H1 (cell line): Measurements from ENCODE around the gene ZNF618.

Experiments used
- CBX8 ChIP-seq: fragments of 300-800, 300-1000 bp; sonication (generic); IDR thresholded peaks from 2 replicates; pipeline ENCODE4 v1.7.1; 2016; ENCODE audit warnings: low read depth, low read length, borderline replicate concordance
- CHD2 ChIP-seq: IDR thresholded peaks from 2 replicates; pipeline ENCODE4 v1.6.1; 2012; ENCODE audit warnings: low read length, improper control_type of control experiment
- EGR1 ChIP-seq: IDR thresholded peaks from 2 replicates; pipeline ENCODE4 v1.6.1; 2011; ENCODE audit warnings: low read depth, low read length, borderline replicate concordance
- EZH2 ChIP-seq: fragments of 200-600 bp; sonication (generic); IDR thresholded peaks from 2 replicates; pipeline ENCODE4 v1.7.1; 2012; ENCODE audit warnings: low read depth, mild to moderate bottlenecking, moderate library complexity, low read length, inconsistent platforms; ENCODE audit not compliant: severe bottlenecking
- KDM1A ChIP-seq: fragments of 200-600, 300-600 bp; sonication (generic); IDR thresholded peaks from 2 replicates; pipeline ENCODE4 v1.7.1; 2016; ENCODE audit warnings: mild to moderate bottlenecking, low read length, borderline replicate concordance
- POLR2A ChIP-seq, 2 experiments: IDR thresholded peaks; 1 replicate in 1 of 2; 2 replicates in 1 of 2; pipeline ENCODE4 v1.6.1; 2011; ENCODE audit warnings: low read depth in 2 of 2, low read length in 2 of 2, mild to moderate bottlenecking in 2 of 2; ENCODE audit errors: control extremely low read depth in 1 of 2
- TAF1 ChIP-seq: IDR thresholded peaks from 2 replicates; pipeline ENCODE4 v1.6.1; 2011; ENCODE audit warnings: mild to moderate bottlenecking, low read depth, low read length
- TF ChIP-seq, protein P1 (sequence below), 3 experiments: IDR thresholded peaks; 1 replicate in 2 of 3; 2 replicates in 1 of 3; pipeline versions ENCODE4 v1.5.1 to v1.6.1; 2011; ENCODE audit warnings: low read length in 3 of 3, mild to moderate bottlenecking in 3 of 3, inconsistent platforms in 2 of 3, low read depth in 1 of 3, moderate library complexity in 1 of 3; ENCODE audit not compliant: insufficient read depth in 1 of 3; ENCODE audit errors: control extremely low read depth in 1 of 3

DNA sequence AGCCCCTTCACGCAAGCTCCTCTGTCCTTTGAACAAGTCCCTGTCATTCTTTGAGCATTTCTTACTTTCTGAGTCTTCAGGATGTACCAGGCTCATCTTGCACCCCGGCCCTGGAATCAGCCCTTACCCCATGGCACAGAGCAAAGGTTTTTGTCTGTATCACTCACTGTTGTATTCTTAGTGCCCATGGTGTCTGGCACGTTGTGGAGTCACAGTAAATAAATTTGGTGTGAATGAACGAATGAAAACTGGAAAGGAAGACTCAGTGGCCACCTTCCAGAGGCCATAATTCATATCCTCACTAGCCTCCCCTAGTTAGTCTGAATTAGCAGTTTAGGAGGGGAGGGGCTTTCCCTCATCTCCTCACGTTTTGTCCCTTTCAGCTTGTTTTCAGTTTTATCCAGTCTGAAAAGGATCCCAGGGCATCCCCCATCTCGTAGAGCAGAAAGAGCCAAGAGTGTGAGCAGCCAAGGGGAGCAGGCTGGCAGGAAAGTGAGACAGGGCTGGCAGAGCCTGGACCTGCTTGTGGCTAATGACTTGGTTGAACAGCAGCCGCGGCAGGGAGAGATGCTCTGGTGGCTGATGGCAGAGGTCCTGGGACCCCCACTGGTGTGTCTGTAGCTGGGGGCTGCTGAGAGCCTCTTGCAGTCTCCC lies 42.7 kb downstream of the ZNF618 start:
- TF ChIP-seq, protein P1, sequence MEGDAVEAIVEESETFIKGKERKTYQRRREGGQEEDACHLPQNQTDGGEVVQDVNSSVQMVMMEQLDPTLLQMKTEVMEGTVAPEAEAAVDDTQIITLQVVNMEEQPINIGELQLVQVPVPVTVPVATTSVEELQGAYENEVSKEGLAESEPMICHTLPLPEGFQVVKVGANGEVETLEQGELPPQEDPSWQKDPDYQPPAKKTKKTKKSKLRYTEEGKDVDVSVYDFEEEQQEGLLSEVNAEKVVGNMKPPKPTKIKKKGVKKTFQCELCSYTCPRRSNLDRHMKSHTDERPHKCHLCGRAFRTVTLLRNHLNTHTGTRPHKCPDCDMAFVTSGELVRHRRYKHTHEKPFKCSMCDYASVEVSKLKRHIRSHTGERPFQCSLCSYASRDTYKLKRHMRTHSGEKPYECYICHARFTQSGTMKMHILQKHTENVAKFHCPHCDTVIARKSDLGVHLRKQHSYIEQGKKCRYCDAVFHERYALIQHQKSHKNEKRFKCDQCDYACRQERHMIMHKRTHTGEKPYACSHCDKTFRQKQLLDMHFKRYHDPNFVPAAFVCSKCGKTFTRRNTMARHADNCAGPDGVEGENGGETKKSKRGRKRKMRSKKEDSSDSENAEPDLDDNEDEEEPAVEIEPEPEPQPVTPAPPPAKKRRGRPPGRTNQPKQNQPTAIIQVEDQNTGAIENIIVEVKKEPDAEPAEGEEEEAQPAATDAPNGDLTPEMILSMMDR (IDR thresholded peaks at IDR 0.05; ENCODE audit: control extremely low read depth in 1 of 3, insufficient read depth in 1 of 3, low read depth in 1 of 3, low read length in 3 of 3): no peak
- TF ChIP-seq CBX8: no peak
- no peak for TF ChIP-seq POLR2A (IDR thresholded peaks at IDR 0.05; ENCODE audit: control extremely low read depth in 1 of 2, low read depth in 2 of 2, low read length in 2 of 2)
- no peak for TF ChIP-seq EZH2
- no peak for TF ChIP-seq EGR1
- TF ChIP-seq TAF1: no peak
- TF ChIP-seq CHD2: no peak
- no peak for TF ChIP-seq KDM1A
